HepG2 (cell line): Measurements from ENCODE around the gene NPEPL1. TPM values are rescaled to one million over a fixed set of nuclear protein-coding genes. Genes with fewer than 3 reads are reported as not detected.

Experiments used
- ATAC-seq: fragments of 200-7000 bp; cut with Tn5 transposase; 3 replicates; pipeline ENCODE4 v1.9.1; 2020; ENCODE audit warnings: mild to moderate bottlenecking, moderate library complexity
- BruUV-seq: library from RNA; stranded (reverse); fragments of 400-500 nt; replicated peaks from 2 replicates; lab custom pipeline; 2021; lab: Mats Ljungman, UMichigan
- CTCF ChIA-PET: fragments of 300-600 bp; formaldehyde crosslinking; extraction: SDS; loops from one replicate; lab custom pipeline; 2021; ENCODE audit warnings: low total read pairs, inconsistent platforms, low intra/inter-chr PET ratio; lab: Yijun Ruan, JAX
- POLR2A ChIA-PET: fragments of 350-600 bp; sonication (Branson Sonifier 250); formaldehyde crosslinking; loops from one replicate; lab custom pipeline; 2020; ENCODE audit warnings: antibody characterized with exemption, inconsistent platforms; lab: Yijun Ruan, JAX
- DNase-seq: peaks from one replicate; pipeline ENCODE4 v3.0.0-alpha.2; 2015; ENCODE audit warnings: low spot score
- FAIRE-seq: peaks from 3 replicates; lab custom pipeline; 2011; peaks lifted over from hg19 to GRCh38; lab: Jason Lieb, UNC
- H2AFZ ChIP-seq: one replicate; pipeline ENCODE4 v1.6.1; 2011; ENCODE audit warnings: low read length, inconsistent platforms
- H3K27ac ChIP-seq: fragments of 300-600 bp; 3 replicates; pipeline ENCODE4 v1.8.0; 2011; ENCODE audit warnings: mixed run types, mild to moderate bottlenecking, mixed read lengths, low read length, inconsistent platforms; ENCODE audit not compliant: insufficient read depth; ENCODE audit errors: extremely low read length
- H3K27me3 ChIP-seq, 2 experiments: fragments of 200-600 bp in 1 of 2; 2 replicates in 1 of 2; 3 replicates in 1 of 2; pipeline versions ENCODE4 v1.6.0 to v1.8.0; 2011; ENCODE audit warnings: low read length in 2 of 2, mild to moderate bottlenecking in 2 of 2, moderate library complexity in 2 of 2, inconsistent platforms in 1 of 2; ENCODE audit not compliant: insufficient read depth in 2 of 2, control insufficient read depth in 1 of 2
- H3K36me3 ChIP-seq, 2 experiments: fragments of 200-600 bp in 1 of 2; replicated peaks in 1 of 2; 2 replicates in 1 of 2; 3 replicates in 1 of 2; pipeline versions ENCODE4 v1.5.1 to v1.8.0; 2011; ENCODE audit warnings: low read length in 2 of 2, inconsistent platforms in 1 of 2; ENCODE audit not compliant: insufficient read depth in 2 of 2, control insufficient read depth in 1 of 2
- H3K4me1 ChIP-seq: 2 replicates; pipeline ENCODE4 v1.5.1; 2012; ENCODE audit warnings: low read length, inconsistent platforms; ENCODE audit not compliant: insufficient read depth
- H3K4me2 ChIP-seq: 2 replicates; pipeline ENCODE4 v1.6.0; 2011; ENCODE audit warnings: low read depth, low read length, inconsistent platforms
- H3K4me3 ChIP-seq, 3 experiments: fragments of 200-600 bp in 1 of 3; sonication (generic), shearing (Covaris generic) in 1 of 3; replicated peaks in 1 of 3; 2 replicates each; pipeline ENCODE4 v1.5.1; 2011 to 2016; ENCODE audit warnings: low read length in 3 of 3, inconsistent platforms in 2 of 3, low read depth in 2 of 3, mild to moderate bottlenecking in 2 of 3, control low read depth in 1 of 3, mixed read lengths in 1 of 3; ENCODE audit not compliant: insufficient read depth in 1 of 3
- H3K79me2 ChIP-seq: one replicate; pipeline ENCODE4 v1.6.1; 2011; ENCODE audit warnings: low read length, inconsistent platforms; ENCODE audit not compliant: insufficient read depth
- H3K9ac ChIP-seq: 2 replicates; pipeline ENCODE4 v1.6.0; 2011; ENCODE audit warnings: mild to moderate bottlenecking, low read depth, low read length, inconsistent platforms; ENCODE audit not compliant: insufficient read depth
- H3K9me3 ChIP-seq: 2 replicates; pipeline ENCODE4 v1.5.1; 2012; ENCODE audit warnings: mild to moderate bottlenecking, low read length
- H4K20me1 ChIP-seq: 2 replicates; pipeline ENCODE4 v1.6.0; 2011; ENCODE audit warnings: inconsistent platforms, mild to moderate bottlenecking, low read length, moderate library complexity; ENCODE audit not compliant: insufficient read depth
- ATAD3A ChIP-seq: sonication (generic); formaldehyde crosslinking; IDR thresholded peaks from 2 replicates; pipeline ENCODE4 v1.4.0; 2020; ENCODE audit warnings: missing genetic modification reagents
- CC2D1A ChIP-seq: sonication (generic); formaldehyde crosslinking; IDR thresholded peaks from 2 replicates; pipeline ENCODE4 v1.8.1; 2023; ENCODE audit warnings: mild to moderate bottlenecking, missing genetic modification reagents
- HNRNPK ChIP-seq: fragments of 200-400 bp; formaldehyde crosslinking; IDR thresholded peaks from 2 replicates; pipeline ENCODE4 v1.6.1; 2018; ENCODE audit warnings: low read length, low read depth, moderate library complexity, mild to moderate bottlenecking; ENCODE audit not compliant: poor library complexity, severe bottlenecking
- MIXL1 ChIP-seq: IDR thresholded peaks from 2 replicates; pipeline ENCODE4 v1.6.1; 2016
- MTA1 ChIP-seq: sonication (generic); formaldehyde crosslinking; IDR thresholded peaks from 2 replicates; pipeline ENCODE4 v1.4.0; 2020; ENCODE audit warnings: missing genetic modification reagents, mild to moderate bottlenecking, borderline replicate concordance
- MYC ChIP-seq: sonication (generic); formaldehyde crosslinking; IDR thresholded peaks from 2 replicates; pipeline ENCODE4 v1.9.0; 2021; ENCODE audit warnings: missing genetic modification reagents, borderline replicate concordance
- NCOR1 ChIP-seq: fragments of 200-600 bp; sonication (generic); IDR thresholded peaks from 2 replicates; pipeline ENCODE4 v1.7.0; 2017; ENCODE audit warnings: antibody characterized with exemption, low read length, borderline replicate concordance
- RBM39 ChIP-seq: fragments of 200-400 bp; formaldehyde crosslinking; IDR thresholded peaks from one replicate; pipeline ENCODE4 v1.6.1; 2018; ENCODE audit warnings: antibody characterized with exemption, mild to moderate bottlenecking, low read depth, low read length; ENCODE audit not compliant: poor library complexity, severe bottlenecking
- RFXAP ChIP-seq: sonication (generic); formaldehyde crosslinking; IDR thresholded peaks from 2 replicates; pipeline ENCODE4 v1.4.0; 2020; ENCODE audit warnings: missing genetic modification reagents, borderline replicate concordance
- SALL1 ChIP-seq: sonication (generic); formaldehyde crosslinking; IDR thresholded peaks from 2 replicates; pipeline ENCODE4 v1.8.0; 2022; ENCODE audit warnings: mild to moderate bottlenecking, missing genetic modification reagents
- THAP9 ChIP-seq: sonication (generic); formaldehyde crosslinking; IDR thresholded peaks from 2 replicates; pipeline ENCODE4; 2020; ENCODE audit warnings: missing genetic modification reagents, mild to moderate bottlenecking, borderline replicate concordance
- ZBTB42 ChIP-seq: sonication (generic); formaldehyde crosslinking; IDR thresholded peaks from 2 replicates; pipeline ENCODE4 v1.5.0; 2020; ENCODE audit warnings: mild to moderate bottlenecking, missing genetic modification reagents
- ZNF816 ChIP-seq: sonication (generic); formaldehyde crosslinking; IDR thresholded peaks from 2 replicates; pipeline ENCODE4 v1.8.0; 2022; ENCODE audit warnings: missing genetic modification reagents, mild to moderate bottlenecking, borderline replicate concordance
- WGBS: methylation state at CpG from one replicate; pipeline ENCODE4 v1.1.6; 2017; ENCODE audit warnings: low lambda C conversion rate; 5-methylcytosine and 5-hydroxymethylcytosine counted together
- in situ Hi-C: cut with HindIII; loops from 2 replicates; pipeline ENCODE4 v1.10.0; 2017; ENCODE audit warnings: low pct_unique_long_range_greater_than_20kb; ENCODE audit not compliant: extremely low pct_ligation_motif_present
- intact Hi-C: fragments of 100-400 bp; cut with micrococcal nuclease; formaldehyde crosslinking; loops from one replicate; pipeline ENCODE4 v1.10.0; 2022; ENCODE audit not compliant: unreplicated experiment
- polyA plus RNA-seq, 8 experiments: library from polyadenylated mRNA; depleted of rRNA in 3 of 8; stranded (reverse) in 7 of 8; unstranded in 1 of 8; fragments of >200 nt; fragmentation: Illumina TruSeq in 4 of 8; extraction: Trizol in 4 of 8; gene quantifications; 2 replicates each; pipeline versions ENCODE4 v1.2.1 to v1.2.3, GENCODE V29; 2011 to 2016; ENCODE audit warnings: low read depth in 4 of 8, missing spikeins in 1 of 8, mixed read lengths in 1 of 8; ENCODE audit not compliant: insufficient read depth in 1 of 8
- total RNA-seq, 5 experiments: library from RNA; depleted of rRNA; stranded (reverse); fragments of >200 nt; fragmentation: Illumina TruSeq; extraction: Trizol; gene quantifications; 2 replicates each; pipeline ENCODE4 v1.2.3, GENCODE V29; 2016; ENCODE audit warnings: low read depth in 1 of 5
- TF ChIP-seq, protein P1 (sequence below): sonication (generic); formaldehyde crosslinking; IDR thresholded peaks from 2 replicates; pipeline ENCODE4 v1.4.0; 2020; ENCODE audit warnings: missing genetic modification reagents; ENCODE audit errors: not compliant biosample characterization
- TF ChIP-seq, protein P2 (sequence below): sonication (generic); formaldehyde crosslinking; IDR thresholded peaks from 2 replicates; pipeline ENCODE4 v1.8.0; 2022; ENCODE audit warnings: missing genetic modification reagents, mild to moderate bottlenecking, inconsistent platforms, borderline replicate concordance

Gene NPEPL1
- total and polyA plus RNA-seq, 2 of the 13 experiments (the other 11 are each of a cell fraction or from before 2014, with no cell fraction given) = 4.1 to 7.5 TPM

DNA sequence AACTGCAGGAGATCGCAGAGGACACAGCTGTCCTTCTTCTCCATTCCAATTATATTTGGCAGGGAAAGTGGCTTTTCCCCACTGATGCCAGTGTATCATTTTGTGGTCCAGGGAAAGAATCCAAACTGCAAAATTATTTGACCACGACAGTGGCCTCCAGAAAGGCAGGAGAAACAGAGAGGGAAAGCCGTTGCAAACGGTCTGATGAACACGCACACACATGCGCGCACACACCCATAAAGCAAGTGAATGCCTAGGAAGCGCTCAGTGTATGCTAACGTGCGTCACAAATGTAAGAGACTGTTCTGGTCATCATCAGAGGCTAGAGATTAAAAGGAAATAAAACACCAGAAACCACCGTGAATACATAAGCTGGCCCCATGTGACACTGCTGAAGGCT, 54.0 kb downstream of the NPEPL1 start:
- Histone ChIP-seq H3K36me3 (no peaks in the 10 kb centered on the region), H3K9me3 (no peaks in the 10 kb centered on the region), H3K27me3 (peaks cover 4 to 43% of the 10 kb centered on the region in 2 experiments; a peak in 4 of 5 replicates), H3K4me2 (no peak overlapping the region), H3K4me3 (no peak overlapping the region), H3K27ac (no peak overlapping the region), H3K9ac (no peak overlapping the region), H3K79me2 (no peaks in the 10 kb centered on the region), H2AFZ (no peak overlapping the region), H3K4me1 (no peaks in the 10 kb centered on the region), H4K20me1 (no peaks in the 10 kb centered on the region)
- WGBS = 30% methylated on average over 11 of the region's 11 CpGs
- ChIA-PET POLR2A (no interaction called here), CTCF (no interaction called here)
- in situ Hi-C loops (no loop called here), intact Hi-C loops (no loop called here)
- TF ChIP-seq ZNF816 (CRISPR knock-in tag) (no peak), ZBTB42 (CRISPR knock-in tag) (no peak)
- TF ChIP-seq, protein P1, sequence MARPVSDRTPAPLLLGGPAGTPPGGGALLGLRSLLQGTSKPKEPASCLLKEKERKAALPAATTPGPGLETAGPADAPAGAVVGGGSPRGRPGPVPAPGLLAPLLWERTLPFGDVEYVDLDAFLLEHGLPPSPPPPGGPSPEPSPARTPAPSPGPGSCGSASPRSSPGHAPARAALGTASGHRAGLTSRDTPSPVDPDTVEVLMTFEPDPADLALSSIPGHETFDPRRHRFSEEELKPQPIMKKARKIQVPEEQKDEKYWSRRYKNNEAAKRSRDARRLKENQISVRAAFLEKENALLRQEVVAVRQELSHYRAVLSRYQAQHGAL = no peak
- ATAC-seq = no peak
- no TSS peak for BruUV-seq
- FAIRE-seq = no peak
- DNase-seq = no peak

- DNase-seq (no peak), ATAC-seq (no peak), FAIRE-seq (no peak)
- ChIA-PET CTCF (no interaction called here), POLR2A (no interaction called here)
- no peaks in the 10 kb centered on the region for H3K36me3 ChIP-seq
- H3K4me2 ChIP-seq = no peak overlapping the region
- H2AFZ ChIP-seq = no peak overlapping the region
- no peaks in the 10 kb centered on the region for H3K79me2 ChIP-seq
- no peak overlapping the region for H3K4me3 ChIP-seq
- in situ Hi-C loops (no loop called here), intact Hi-C loops (no loop called here)
- H3K27ac ChIP-seq = no peak overlapping the region
- H3K4me1 ChIP-seq = no peaks in the 10 kb centered on the region
- 35% methylated on average over 8 of the region's 8 CpGs for WGBS
- H3K9ac ChIP-seq = no peak overlapping the region
- BruUV-seq = no TSS peak
- H3K27me3 ChIP-seq = peaks cover 6 to 48% of the 10 kb centered on the region in 2 experiments; a peak in 4 of 5 replicates
- H4K20me1 ChIP-seq = no peaks in the 10 kb centered on the region
- H3K9me3 ChIP-seq = no peaks in the 10 kb centered on the region
- TF ChIP-seq RBM39 (no peak), HNRNPK (no peak), MIXL1 (CRISPR knock-in tag) (no peak), CC2D1A (no peak), MTA1 (no peak), ATAD3A (CRISPR knock-in tag) (no peak), MYC (no peak), SALL1 (no peak), NCOR1 (no peak), RFXAP (CRISPR knock-in tag) (no peak), THAP9 (no peak)
- TF ChIP-seq, protein P2, sequence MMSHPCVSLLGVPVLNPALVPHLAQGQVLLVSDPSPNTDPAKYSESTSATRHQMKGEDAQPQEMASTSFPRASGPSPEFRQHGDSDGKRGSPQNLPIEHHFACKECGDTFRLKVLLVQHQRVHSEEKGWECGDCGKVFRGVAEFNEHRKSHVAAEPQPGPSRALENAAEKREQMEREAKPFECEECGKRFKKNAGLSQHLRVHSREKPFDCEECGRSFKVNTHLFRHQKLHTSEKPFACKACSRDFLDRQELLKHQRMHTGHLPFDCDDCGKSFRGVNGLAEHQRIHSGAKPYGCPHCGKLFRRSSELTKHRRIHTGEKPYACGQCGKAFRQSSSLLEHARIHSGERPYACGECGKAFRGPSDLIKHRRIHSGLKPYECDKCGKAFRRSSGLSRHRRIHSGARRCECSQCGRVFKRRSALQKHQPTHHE (CRISPR knock-in tag) = no peak
Observed at GRCh38 chr20:58747211-58747610, 54.6 kb downstream of the NPEPL1 start.
